NCI-H2029 treated with DMSO at 0.1 percent for 48 hours (cell line): ENCODE data around the gene ETV5.

ENCODE experiments used
- DNase-seq: peaks from one replicate; lab custom pipeline; 2025; lab: John Stamatoyannopoulos, UW

The ETV5 gene

GRCh38 chr3:186108941-186109865, at the start of gene ETV5:
Gene ETV5 (minus strand): TSS chr3:186109089. CDS start chr3:186105868, 3,221 bp downstream.
- DNase-seq: peak; percentile 93

GRCh38 chr3:186154641-186155040, 45.8 kb upstream of the ETV5 start:
- DNase-seq: no peak

- DNase-seq: no peak
These were observed 44.0 kb upstream of the ETV5 start for GRCh38 chr3:186152889-186153292.

- DNase-seq: no peak
These were observed 43.5 kb upstream of the ETV5 start for GRCh38 chr3:186152361-186152798.

- no peak for DNase-seq
These were observed 42.4 kb upstream of the ETV5 start for GRCh38 chr3:186151077-186151971.

GRCh38 chr3:186150041-186150830, 41.3 kb upstream of the ETV5 start:
- no peak for DNase-seq

- no peak for DNase-seq
These were observed 40.6 kb upstream of the ETV5 start for GRCh38 chr3:186149319-186149960.

GRCh38 chr3:186144257-186144656, 35.4 kb upstream of the ETV5 start:
- no peak for DNase-seq

- no peak for DNase-seq
These were observed 34.4 kb upstream of the ETV5 start for GRCh38 chr3:186143250-186143649.

- no peak for DNase-seq
These were observed 33.6 kb upstream of the ETV5 start for GRCh38 chr3:186142393-186142932.

- DNase-seq: no peak
These were observed 32.9 kb upstream of the ETV5 start for GRCh38 chr3:186141790-186142189.

- no peak for DNase-seq
These were observed 29.5 kb upstream of the ETV5 start for GRCh38 chr3:186138272-186138981.

GRCh38 chr3:186137051-186137685, 28.3 kb upstream of the ETV5 start:
- no peak for DNase-seq

- DNase-seq: peak; percentile 53
These were observed 25.1 kb upstream of the ETV5 start for GRCh38 chr3:186133980-186134379.

- no peak for DNase-seq
These were observed 23.6 kb upstream of the ETV5 start for GRCh38 chr3:186132487-186132886.

- DNase-seq: no peak
These were observed 20.3 kb upstream of the ETV5 start for GRCh38 chr3:186129206-186129605.

GRCh38 chr3:186128158-186128557, 19.3 kb upstream of the ETV5 start:
- no peak for DNase-seq

GRCh38 chr3:186127463-186127862, 18.6 kb upstream of the ETV5 start:
- no peak for DNase-seq

GRCh38 chr3:186125118-186125517, 16.2 kb upstream of the ETV5 start:
- DNase-seq: no peak

- DNase-seq: peak; percentile 30
These were observed 15.7 kb upstream of the ETV5 start for GRCh38 chr3:186124592-186124991.
